Stimulated activated CD4-positive, alpha-beta T cell treated with anti-CD3 and anti-CD28 coated beads, Interleukin-1b, Interleukin-23, amount 100 ng/mL, for 24 hours (primary cell): ENCODE results near the gene SRSF12.
"Not testable (repeated sequence)": the region's sequence is repeated elsewhere in the genome, so short reads cannot be mapped to it uniquely, and the experiment has no call there.

Source experiments
- DNase-seq, 4 experiments: peaks; one replicate each; pipeline ENCODE4 v3.0.0-alpha.2; 2020; ENCODE audit warnings: low read depth in 4 of 4, low spot score in 1 of 4

The SRSF12 gene

DNA sequence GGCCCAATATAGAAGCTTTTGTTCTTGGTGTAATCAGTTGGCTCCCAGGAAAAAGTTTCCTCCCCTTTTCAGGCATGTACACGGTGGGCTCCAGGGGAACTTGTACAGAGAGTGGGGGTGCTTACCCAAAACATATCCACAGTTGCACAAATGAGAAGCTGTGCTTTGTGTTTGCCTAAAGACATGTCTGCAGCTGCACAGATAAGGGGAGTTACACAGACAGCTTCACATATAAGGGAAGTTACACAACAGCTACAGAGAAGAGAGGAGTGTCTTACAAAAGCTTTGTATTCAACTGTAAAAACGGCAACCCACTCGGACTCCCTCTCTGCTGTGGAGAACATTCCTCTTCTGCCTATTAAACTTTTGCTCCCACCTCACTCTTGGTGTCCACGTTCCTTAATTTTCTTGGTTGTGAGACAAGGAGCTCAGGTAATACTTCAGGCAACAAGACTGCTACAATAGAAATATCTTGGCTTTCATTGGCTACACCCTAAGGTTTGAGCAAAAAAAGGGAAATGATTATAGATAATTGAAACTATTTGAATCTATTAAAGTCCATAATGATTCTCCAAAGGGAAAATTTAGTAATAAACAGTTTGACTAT lies 44.8 kb downstream of the SRSF12 start:
- no peak for DNase-seq

DNA sequence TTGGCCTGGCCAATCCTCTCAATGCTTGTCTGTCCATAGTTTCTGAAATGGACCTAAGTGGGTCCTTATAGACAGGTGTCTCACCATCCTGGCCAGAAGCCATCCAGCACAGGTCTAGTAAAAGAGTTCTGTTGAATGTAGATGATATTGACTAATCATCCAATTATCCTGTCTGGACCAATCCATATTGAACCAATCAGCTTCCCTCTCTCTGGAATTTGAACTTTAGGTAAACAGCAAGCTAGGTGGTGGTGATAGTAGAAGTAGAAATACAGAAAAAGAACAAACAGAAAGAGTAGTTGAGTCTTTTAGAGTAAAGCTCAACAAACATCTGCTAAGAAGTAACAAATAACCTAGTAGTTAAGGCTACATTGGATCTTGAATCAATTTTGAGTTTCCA lies 46.8 kb downstream of the SRSF12 start:
- DNase-seq = no peak

DNA sequence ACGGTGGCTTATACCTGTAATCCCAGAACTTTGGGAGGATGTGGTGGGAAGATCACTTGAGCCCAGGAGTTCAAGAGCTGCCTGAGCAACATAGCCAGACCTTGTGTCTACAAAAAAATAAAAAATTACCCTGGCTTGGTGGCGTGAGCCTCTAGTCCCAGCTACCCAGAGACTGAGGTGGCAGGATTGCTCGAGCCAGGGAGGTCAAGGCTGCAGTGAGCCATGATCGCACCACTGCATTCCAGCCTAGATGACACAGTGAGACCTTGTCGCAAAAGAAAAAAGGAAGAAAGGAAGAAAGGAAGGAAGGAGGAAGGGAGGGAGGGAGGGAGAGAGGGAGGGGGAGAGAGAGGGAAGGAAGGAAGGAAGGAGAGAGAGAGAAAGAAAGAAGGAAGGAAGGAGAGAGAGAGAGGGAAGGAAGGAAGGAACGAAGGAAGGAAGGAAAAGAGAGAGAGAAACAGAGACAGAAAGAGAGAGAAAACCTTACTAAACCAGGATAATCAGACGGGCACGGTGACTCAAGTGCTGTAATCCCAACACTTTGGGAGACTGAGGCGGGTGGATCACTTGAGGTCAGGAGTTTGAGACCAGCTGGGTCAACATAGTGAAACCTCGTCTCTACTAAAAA lies 48.2 kb downstream of the SRSF12 start:
- DNase-seq = no peak

DNA sequence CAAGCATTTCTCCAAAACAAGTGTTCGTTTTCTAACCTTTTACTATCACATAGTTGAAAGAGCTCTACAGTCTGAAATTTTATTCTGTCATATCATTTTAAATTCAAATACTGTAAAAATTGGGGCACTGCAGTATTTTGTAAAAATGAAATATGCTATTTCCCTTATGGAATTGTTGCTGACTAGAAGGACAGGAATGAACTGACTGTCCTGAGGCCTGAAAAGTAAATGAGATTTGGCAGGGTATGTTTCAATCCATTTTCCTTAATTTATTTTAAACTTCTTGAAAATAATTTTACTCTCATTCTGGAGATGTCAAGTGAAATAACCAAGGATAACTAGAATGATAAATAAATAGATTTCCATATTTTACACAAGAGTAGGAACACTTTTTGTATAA lies 49.2 kb downstream of the SRSF12 start:
- no peak for DNase-seq

DNA sequence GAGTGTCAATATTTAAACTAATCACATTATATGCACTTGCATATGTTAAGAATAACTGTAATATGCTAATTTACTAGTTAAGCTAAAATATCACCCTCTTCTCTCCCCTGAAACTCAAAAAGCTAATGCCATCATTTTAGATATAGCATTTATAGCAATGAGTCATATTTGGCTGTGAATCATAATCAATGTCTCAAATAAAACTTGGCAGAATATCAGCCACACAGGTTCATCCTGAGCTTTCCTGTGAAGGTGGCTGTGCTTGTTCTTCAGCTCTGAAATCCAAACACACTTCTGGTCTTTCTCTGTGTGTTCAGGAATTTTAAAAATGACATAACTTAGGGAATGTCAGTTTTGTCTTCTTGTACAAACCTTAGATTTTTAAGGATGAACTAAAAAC lies 50.1 kb downstream of the SRSF12 start:
- DNase-seq = no peak

DNA sequence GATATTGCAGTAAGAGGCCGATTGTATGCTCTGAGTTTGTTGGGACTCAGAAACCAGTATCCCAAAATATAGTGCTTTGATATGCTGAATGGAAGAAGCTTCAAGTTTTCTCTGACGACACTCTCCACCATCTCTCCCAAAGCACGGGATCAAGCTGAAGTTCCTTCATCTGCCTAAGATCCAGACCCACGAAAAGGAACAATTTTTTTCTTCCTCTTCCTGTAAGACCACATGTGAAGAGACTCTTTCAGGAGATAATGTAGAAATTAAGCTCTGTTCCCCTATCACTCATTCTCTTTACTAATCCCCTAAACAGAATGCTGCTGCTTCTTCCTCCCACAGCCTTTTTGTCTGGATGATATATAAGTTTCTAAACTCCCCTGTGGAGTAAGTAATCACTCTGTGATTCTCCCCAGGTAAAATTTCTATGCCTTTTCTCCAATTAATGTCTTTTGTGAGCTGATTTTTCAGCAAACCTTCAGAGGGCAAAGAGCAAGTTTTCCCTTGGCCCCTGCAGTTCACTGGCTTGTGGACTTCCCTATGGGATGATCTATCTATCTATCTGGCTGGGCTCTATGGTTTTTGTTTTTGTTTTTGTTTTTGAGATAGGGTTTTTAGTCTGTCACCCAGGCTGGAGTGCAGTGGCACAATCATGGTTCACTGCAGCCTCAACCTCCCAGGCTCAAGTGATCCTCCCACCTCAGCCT lies 50.8 kb downstream of the SRSF12 start:
- DNase-seq = no peak

DNA sequence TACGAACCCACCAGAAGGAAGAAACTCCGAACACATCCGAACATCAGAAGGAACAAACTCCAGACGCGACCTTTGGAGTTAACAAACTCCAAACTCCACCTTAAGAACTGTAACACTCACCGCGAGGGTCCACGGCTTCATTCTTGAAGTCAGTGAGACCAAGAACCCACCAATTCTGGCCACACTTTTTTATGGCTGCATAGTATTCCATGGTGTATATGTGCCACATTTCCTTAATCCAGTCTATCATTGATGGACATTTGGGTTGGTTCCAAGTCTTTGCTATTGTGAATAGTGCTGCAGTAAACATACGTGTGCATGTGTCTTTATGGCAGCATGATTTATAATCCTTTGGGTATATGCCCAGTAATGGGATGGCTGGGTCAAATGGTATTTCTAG lies 51.8 kb downstream of the SRSF12 start:
- not testable (repeated sequence) for DNase-seq

DNA sequence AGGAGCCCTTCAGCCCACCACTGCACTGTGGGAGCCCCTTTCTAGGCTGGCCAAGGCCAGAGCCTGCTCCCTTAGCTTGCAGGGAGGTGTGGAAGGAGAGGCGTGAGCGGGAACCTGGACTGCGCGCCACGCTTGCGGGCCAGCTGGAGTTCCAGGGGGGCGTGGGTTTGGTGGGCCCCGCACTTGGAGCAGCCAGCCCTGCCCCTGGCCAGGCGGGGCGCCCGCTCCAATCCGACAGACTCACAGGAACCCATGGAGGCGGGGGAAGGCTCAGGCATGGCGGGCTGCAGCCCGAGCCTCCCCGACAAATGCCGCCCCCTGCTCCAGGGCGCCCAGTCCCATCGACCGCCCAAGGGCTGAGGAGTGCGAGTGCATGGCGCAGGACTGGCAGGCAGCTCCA lies 52.9 kb downstream of the SRSF12 start:
- DNase-seq = not testable (repeated sequence)

DNA sequence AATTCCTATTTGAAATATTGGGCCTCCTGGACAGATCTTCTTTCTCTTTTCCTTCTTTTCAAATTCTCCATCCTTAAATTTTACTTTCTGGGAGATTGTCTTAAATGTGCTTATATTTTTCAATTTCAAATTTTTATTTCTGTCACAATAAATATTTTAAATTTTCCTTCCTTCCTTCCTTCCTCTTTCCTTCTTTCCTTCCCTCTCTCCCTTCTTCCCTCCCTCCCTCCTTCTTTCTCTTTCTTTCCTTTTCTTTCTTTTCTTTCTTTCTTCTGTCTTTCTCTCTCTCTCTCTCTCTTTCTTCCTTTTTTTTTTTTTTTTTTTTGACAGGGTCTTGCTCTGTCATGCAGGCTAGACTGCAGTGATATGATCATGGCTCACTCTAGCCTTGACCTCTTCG lies 54.0 kb downstream of the SRSF12 start:
- no peak for DNase-seq

DNA sequence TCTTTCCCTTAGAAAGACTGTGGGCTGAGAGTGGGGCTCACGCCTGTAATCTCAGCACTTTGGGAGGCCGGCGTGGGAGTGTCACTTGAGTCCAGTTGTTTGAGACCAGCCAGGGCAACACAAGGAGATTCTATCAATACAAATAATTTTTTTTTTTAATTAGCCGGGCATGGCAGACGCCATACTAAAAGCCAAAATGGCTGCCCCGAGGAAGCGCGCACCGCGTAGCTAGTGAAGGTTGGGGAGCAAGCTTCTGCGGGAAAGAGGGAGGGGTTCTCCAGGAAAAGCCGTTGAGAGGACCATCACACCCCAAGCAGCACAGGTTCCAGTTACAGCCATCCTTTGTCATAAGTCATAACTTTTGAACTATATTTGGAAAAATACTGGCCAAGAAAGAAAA lies 58.6 kb downstream of the SRSF12 start:
- no peak for DNase-seq

DNA sequence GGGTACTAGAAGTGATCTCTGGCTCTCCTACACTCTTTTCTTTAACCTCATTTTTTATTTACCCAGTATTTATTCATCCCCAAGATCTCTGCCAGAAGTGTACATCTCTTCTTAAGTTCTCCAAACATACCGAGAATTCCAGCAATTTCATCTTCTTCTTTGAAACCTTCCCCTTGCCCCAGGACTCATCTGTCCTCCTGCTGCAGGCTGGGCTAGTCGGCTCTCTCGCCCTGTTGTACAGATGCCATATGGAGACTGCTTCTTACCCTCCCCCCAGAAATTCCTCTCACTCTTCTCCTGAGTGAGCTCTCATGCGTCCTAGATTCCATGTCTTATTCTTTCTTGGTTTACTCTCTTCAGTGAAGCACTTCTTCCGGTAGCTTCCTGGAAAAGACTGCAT lies 59.2 kb downstream of the SRSF12 start:
- no peak for DNase-seq

DNA sequence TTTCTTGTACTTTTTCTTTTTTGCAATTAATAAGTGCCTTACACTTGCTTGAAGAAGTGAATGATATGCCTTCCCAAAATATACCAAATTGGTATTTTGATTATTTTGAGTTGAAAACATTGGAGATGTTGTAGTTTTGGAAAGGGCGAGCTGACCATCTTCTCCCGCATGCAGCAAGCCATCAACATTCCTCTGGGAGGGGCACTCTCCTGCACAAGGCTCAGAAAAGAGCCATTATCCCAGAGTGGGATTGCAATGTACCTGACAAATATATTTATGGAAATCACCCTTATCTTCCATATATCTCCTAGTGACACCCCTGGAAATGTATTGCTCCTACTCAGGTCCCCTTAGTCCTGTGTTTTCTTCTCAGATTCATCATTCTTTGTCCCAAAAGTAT lies 60.1 kb downstream of the SRSF12 start:
- no peak for DNase-seq

DNA sequence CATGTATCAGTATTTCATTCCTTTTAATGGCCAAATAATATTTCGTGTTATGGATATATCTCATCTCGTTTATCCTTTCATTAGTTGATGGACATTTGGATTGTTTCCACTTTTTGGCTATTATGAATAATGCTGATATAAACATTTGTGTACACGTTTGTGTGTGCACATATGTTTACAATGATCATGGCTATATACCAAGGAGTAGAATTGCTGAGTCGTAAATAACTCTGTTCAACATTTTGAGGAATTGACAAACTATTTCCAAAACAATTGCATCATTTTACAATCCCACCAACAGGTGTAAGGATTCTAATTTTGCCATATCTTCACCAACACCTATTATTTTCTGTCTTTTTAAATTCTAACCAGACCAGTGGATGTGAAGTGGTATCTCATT lies 63.7 kb downstream of the SRSF12 start:
- DNase-seq = no peak

DNA sequence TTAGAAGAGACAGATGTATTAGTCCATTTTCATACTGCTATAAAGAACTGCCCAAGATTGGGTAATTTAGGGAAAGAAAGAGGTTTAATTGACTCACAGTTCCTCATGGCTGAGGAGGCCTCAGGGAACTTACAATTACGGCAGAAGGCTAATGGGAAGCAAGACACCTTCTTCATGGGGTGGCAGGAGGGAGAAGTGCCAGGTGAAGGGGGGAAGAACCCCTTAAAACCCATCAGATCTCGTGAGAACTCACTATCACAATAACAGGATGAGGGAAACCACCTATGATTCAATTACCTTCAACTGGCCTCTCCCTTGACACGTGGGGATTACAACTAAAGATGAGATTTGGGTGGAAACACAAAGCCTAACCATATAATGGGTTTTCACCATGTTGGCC lies 66.2 kb downstream of the SRSF12 start:
- DNase-seq = no peak

DNA sequence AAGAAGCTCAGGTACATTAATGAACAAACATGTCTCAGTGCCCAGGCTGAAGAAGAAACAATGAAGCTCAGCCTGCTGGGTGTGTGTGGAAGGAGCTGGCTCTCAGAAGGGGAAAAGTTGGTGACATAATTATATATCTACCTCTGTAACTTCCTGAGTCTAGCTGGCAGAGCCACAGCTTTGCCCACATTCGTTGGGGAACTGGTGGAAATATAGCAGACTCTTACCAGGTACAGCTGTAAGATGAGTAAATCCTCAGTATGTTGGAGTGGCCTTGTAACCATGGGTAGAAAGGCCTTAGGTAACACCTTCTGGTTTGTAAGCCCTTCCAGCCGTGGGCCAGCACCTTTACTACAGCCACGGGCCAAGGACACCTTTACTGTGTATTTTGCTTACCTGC lies 67.2 kb downstream of the SRSF12 start:
- no peak for DNase-seq

DNA sequence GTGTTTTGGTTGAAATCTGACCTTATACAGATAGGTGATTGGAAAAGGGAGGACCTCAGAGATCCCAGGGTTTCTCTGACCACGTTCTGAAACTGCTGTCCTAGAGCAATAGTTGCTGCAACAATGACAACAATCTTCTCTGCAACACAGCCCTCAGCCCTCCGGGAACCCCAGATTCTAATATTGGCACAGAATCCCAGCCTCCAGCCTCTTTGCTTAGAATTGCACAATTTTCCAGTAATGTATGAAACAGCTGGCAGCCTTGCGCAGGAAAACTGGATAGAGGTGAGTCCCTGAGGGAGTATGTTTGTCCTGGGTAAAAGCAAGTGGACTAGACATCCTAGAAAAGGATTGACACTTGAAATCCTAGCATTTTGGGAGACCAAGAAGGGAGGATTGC lies 67.7 kb downstream of the SRSF12 start:
- no peak for DNase-seq

DNA sequence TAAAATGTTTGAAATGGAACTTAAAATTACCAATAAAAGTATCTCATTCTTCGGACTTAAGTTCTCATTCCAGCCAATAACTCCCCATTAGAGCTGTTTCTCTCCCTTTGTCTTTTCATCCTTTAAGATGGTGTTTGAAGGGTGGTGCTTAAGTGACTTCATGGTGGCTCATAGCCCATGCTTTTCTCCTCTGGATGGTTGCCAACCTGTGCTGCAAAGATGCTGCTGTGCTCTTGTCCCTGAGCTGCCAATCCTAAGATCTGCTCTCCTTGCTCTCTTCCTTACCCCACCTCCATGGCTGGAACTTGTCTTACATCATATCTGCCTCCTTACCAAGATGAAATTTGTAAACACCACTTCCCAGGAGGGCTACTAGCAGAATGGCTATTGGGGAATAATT lies 68.9 kb downstream of the SRSF12 start:
- DNase-seq = no peak

DNA sequence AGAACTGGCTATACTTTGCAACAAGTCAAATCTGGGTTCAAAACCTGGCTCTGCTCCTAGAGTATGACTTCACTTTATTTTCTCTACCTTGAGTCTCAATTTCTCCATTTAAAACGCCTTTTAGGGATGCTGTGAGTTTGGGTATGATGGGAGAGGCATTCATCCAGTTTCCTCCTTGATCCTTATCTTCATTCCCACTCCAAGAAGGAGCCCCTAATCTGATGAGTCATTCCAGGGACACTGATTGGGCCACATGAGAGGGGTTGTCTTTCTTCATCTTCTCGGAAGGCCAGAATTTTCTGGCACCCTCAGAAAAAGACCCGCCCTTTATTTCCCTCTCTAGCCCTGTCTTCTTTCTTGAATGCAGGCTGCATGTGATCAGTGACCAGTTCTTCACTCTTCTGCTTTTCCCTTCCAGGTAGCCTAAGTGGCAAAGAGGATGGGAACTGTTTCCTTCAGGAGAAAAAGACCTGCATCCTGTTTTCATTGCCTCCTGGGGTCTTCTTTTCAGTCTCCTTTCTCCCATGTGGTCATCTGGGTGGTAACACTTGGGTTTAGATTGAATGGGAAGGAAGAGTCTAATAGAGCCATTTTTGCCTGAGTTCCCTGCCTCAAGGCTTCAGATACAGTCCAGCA lies 69.5 kb downstream of the SRSF12 start:
- DNase-seq = no peak

DNA sequence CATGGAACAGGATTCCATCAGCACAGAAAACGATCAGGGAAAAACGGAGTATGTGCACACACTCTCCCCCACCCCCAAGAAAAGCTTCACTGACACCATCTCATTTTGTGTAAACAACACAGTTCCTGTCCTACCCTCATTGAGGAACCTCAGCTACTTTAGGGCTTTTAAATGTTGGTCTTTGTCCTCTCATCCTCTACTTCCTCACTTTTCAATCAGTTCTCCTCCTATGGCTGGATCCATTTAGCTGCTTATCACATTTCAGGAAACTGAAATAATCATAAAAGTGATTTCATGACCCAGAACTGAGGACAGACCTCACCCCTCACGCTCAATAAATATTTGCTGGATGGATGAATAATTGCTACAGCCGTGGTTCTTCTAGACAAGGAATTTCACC lies 70.4 kb downstream of the SRSF12 start:
- no peak for DNase-seq
